ENCODE measurements around the gene NTM.

NTM gene

DNA sequence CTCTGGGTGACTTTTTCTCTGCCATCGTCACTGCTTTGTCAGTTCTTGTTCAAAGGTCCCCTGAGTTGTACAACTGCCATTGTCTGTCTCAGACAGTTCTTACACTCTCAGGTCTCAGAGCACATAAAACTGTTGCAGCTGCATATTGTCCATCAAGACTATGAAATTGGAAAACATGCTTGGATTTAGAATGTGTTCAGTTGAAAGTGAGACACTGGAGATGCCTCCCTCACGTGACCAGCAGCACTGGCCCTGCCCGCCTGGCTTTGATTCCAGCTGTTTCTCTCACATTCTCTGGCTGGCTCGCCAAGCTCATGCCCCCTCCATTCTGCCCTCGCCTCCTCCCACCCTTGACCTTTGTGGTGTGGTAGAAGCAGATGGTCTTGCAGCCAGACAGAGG is 244.2 kb downstream of the NTM start:
- no peak for DNase-seq

DNA sequence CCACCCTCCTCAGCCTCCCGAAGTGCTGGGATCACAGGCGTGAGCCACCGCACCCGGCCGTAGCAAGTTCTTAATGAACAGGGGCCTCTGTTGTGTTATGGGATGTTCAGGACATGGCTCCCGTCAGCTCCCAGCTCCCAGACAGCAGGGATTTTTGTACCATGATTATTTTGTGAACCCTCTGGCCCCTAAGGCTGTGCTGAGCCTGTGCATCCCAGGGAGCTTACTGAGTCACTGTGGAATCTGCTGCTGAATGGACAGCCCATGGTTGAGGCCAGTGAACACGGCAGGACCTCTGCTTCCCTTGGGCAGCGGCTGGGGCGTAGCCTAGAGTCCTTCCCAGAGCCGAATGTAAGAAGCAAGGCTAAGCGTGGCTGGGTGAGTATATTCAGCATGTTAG is 245.2 kb downstream of the NTM start:
- DNase-seq: no peak

- DNase-seq: no peak
These were observed 246.2 kb downstream of the NTM start for GRCh38 chr11:131616481-131617140.

DNA sequence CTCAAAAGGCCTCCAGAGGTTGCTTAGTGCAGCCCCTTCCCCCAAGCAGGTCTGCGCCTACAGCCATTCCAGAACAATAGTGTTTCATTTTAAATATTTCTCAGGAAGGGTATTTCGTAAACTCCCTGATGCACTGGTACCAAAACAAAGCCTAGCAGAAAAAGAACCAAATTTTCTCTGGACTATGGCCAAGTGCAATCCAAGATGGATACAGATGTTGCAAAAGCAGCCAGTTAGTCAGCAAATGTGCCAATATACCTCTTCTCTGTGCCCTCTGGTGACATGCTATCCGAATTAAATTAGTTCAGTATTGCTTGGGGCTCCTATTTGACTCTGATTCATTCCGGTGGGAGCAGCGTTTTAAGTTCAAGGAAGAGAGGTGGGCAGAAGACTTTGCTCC is 247.8 kb downstream of the NTM start:
- DNase-seq: no peak

- no peak for DNase-seq
These were observed 251.8 kb downstream of the NTM start for GRCh38 chr11:131622193-131622592.

DNA sequence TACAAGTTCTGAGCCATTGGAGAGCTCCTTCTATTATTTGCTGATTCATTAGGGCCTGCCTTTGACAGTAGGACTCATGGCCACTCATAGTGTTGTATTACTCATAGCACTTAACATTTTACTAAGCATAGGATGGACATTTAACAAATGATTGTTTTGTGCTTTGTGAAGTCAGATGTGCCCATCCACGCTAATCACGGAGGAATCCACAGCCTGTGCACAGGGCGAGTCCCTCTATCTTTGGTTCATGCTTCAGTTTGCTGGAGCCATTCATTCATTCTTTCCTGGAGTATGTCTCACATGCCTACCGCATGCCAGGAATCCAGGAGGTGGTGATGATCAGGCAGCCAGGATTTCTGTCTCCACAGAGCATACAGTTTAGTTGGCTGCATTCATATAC is 254.1 kb downstream of the NTM start:
- DNase-seq: no peak

DNA sequence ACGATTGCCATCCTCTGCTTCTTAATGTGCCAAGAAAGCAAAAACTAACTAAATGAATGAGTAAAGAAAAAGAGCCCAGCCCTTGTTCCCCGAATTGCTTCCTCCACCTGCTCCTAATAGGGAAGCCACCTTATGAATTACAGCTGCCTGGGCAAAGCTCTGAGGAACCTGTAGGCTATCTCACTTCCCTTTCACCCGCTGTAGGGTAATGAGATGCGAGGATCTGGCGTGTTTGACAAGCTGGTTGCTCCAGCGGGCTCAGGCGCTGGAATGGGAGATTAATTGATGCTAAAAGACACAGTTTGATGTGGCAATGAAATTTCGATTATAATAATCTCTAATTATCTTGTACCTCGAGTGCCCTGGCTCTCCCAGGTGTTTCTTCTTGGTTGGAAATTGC is 256.4 kb downstream of the NTM start:
- no peak for DNase-seq

DNA sequence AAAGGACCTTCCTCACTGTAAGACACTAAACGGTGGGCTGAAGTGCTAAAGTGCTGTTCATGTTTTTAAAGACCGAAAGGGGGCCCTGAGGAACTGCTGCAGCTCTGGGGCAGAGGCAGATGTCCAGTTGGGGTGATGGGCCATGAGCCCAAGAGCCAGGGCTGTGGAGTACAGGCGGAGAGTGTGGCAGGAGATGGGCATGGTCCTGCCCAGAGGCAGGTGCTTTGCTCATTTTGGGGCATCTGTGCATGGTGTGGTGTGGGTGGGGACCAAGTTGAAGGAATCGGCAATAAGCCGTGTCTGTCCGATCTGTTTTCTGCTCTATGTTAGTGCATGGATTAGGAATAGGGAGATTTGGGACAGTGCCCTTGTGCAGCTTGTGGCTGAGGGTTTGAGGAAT is 258.3 kb downstream of the NTM start:
- no peak for DNase-seq

DNA sequence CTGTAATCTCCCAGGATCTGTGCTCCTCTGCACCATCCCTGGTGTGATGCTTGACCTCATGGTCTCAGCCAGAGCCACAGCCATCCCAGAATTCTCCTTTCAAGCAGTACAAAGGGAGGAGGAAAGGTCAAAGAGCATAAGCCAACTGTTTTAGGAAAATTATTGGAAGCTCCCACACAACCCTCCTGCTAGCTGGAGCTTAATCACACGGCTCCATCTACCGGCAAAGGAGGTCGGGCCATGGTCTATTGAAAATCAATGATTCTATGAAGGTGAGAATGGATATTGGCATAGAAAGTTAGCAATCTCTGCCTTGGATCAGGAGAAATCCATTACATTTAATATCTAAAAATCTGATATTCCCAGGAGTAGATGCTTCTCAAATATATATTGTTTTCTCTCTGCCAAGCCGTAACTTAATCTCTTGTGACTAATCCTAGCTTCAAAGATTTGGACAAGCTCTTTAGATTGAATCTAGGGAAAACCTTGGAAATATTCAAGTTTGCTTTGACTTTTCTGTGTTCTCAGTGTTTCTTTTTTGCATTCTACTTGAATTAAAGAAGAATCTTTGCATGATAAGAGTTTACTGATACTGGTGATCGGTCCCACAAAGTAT is 259.6 kb downstream of the NTM start:
- DNase-seq: no peak

- DNase-seq: no peak
These were observed 262.6 kb downstream of the NTM start for GRCh38 chr11:131632971-131633370.

- DNase-seq: no peak
These were observed 263.7 kb downstream of the NTM start for GRCh38 chr11:131633921-131634715.

DNA sequence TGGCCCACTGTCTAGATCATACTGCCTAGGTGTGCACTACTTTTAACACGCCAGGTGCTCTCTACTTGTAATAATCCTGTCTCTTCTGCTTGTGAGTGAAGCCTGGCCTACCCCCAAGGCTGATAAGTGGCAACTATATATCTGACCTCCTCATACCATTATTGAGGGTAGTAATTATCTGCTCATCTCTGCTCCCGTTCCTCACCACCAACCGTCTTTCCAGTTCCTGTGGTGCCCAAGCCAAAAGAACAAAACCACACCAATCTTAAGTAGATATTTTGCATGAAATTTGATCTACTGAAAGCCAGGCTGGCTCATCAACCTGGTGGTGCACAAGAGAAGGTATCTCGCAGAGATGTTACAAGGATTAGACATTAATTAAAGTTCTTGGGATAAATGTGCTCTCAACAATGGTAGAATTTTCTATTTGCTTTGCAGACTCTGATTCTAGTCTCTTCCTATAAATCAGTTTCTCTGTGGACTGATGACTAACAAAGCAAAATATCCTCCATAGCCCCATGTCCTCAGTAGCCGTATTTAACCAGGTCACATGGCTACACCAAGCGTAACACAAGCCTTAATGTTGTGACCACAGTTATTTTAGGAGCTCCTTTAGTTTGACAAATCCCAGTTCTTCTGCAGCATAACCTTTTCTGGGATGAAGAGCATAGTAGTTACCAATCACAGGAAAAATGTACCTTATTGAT is 267.2 kb downstream of the NTM start:
- no peak for DNase-seq

DNA sequence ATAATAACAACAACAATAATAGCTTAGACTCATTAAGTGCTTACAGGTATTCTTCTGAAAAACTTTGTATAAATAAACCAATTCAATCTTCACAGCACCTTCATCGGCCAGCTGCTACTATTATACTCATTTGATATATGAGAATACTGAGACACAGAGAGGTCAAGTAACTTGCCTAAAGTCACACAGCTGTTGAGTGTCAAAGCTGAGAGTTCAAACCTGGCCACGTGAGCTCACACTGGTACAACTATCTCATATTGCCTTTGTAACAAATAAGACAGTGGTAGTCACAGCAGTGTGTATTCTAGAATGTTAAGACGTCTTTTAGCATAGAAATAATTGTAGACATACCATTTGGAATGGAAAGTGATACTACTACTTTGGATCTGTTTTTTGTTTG is 268.5 kb downstream of the NTM start:
- DNase-seq: no peak

- DNase-seq: no peak
These were observed 269.9 kb downstream of the NTM start for GRCh38 chr11:131640320-131640719.

GRCh38 chr11:131642756-131643531 is 272.5 kb downstream of the NTM start:
- no peak for DNase-seq

GRCh38 chr11:131644204-131644795 is 273.9 kb downstream of the NTM start:
- no peak for DNase-seq

DNA sequence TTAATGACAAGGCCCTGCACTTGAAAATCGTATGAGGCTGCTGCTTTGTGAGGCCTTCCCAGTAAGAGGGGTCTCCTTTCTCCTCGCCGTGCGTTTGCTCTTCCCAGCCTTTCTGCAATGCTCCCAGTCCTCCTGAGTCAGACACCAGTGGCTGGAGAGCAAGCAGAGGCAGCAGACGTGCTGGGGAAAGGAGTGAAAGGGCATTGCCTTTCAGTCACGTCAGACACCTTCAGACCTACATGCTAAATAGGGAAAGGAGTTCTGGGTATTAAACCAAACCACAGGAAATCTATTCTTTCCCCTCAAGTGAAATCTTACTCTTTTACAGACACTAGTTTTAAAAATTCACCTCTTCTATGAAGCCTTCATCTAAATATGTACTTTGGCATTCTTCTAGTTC is 274.8 kb downstream of the NTM start:
- no peak for DNase-seq

DNA sequence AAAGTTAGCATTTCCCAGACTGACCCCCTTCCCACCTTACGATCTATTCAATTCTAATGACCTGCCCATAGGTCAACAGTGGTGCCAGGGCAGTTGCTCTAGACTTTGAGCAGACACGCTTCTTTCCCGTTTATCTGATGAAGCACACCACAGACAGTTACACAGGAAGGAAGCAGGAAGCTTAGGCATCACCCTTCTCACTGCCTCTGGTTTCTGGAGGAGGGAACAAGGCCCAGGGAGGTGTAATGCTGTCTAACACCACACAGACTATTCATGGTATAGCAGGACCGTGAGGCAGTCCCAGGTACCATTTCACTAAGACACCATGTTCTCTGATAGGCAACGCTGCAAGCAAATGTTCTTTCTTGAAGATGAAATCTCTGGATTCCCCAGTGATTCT is 279.4 kb downstream of the NTM start:
- DNase-seq: no peak

- DNase-seq: no peak
These were observed 281.8 kb downstream of the NTM start for GRCh38 chr11:131652231-131652630.

GRCh38 chr11:131653260-131653659 is 282.8 kb downstream of the NTM start:
- no peak for DNase-seq

DNA sequence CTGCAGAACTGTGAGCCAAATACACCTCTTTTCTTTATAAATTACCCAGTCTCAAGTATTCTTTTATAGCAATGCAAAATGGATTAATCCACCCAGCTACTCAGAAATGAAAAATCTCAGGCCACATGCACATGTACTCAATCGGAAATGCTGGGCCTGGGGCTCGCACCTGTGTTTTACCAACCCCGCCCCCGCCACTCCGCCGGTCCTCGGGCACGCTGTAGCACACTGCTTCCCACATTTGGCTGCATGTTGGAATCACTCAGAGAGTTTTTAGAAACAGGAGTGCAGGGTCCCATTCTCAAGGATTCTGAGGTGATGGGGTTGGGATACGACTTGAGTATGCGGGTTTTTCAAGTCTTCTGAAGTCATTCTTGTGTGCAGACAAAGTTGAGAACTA is 284.4 kb downstream of the NTM start:
- DNase-seq: no peak

DNA sequence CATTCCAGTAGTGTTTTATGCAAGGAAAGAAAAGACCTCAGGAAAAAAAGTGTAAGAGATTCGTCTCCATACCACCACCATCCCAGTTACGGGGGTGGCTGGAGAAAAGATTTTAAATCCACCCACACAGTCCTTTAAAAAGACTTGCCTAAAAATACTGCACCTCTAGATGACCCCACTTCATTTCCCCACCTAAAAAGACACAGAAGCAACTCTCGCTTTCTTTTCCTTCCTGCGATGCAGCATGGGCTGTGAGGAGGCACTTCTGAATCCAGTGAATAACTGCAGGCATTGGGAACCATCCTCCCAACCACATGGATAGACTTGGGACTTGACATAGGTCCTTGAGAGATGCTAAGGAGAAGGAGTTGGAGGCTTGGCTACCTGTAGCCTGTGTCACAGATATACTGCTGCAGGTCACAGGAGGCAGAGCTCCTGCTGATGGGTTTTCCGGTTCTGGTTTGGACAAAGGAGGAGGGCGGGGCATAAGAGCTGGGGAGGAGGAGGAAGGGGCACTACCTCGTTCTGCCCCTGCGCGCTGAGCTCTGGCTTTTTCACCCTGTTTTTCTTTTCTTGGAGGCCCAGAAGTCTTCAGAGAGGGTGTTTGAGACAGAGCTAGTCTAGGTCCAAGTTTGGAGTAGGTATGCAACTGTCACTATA is 285.9 kb downstream of the NTM start:
- no peak for DNase-seq

All from activated T-cell treated with anti-CD3 and anti-CD28 coated beads, Interleukin-2, amount 50 U/mL, for 1 hour (primary cell).